Measurements from ENCODE around the gene MOB1A.

DNA sequence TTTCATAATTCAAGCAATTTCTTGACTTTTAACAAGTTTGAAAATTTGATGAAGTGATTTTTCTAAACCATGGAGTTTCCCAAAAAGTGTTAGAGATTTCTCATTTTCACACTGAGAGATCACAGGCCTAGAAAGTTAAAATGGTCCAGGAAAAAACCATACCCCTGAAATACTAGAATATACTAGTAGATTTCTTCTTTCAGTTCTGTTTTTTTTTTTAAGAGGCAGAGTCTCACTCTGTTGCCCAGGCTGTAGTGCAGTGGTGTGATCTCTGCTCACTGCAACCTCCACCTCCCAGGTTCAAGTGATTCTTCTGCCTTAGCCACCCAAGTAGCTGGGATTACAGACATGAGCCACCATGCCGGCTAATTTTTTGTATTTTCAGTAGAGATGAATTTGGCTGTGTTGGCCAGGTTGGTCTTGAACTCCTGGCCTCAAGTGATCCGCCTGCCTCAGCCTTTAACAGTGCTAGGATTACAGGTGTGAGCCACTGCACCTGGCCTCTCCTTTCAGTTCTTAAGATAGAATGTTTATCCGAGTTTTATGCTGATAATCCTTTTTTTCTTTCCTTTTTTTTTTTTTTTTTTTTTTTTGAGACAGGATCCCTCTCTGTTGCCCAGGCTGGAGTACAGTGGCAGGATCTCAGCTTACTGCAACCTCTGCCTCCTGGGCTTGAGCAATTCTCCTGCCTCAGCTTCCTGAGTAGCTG is 34.2 kb upstream of the MOB1A start:
- TF ChIP-seq MAX (IDR thresholded peaks at IDR 0.05) (no peak), EZH2 (IDR thresholded peaks at IDR 0.05; ENCODE audit: low read depth, low read length, severe bottlenecking) (no peak), SIN3A (conservative IDR thresholded peaks at IDR 0.05 in 1 of 2, IDR thresholded peaks at IDR 0.05 in 1 of 2; ENCODE audit: low read depth in 1 of 2, low read length in 2 of 2) (no peak), CTCF (IDR thresholded peaks at IDR 0.05; ENCODE audit: control extremely low read depth in 1 of 3, insufficient read depth in 1 of 3, low read depth in 1 of 3, low read length in 3 of 3) (no peak), RAD21 (IDR thresholded peaks at IDR 0.05 in 1 of 2, conservative IDR thresholded peaks at IDR 0.05 in 1 of 2; ENCODE audit: low read depth in 2 of 2, low read length in 2 of 2) (no peak), CBX8 (IDR thresholded peaks at IDR 0.05; ENCODE audit: borderline replicate concordance, low read depth, low read length) (no peak), POLR2A (IDR thresholded peaks at IDR 0.05; ENCODE audit: control extremely low read depth in 1 of 2, low read depth in 2 of 2, low read length in 2 of 2) (no peak), POLR2AphosphoS5 (IDR thresholded peaks at IDR 0.05; ENCODE audit: low read depth, low read length) (no peak), CREB1 (IDR thresholded peaks at IDR 0.05) (no peak)

All from H1 (cell line).